IMR-90 (cell line): ENCODE data around the gene USP17L17.
"Not testable (repeated sequence)": the region's sequence is repeated elsewhere in the genome, so short reads cannot be mapped to it uniquely, and the experiment has no call there.

Source experiments
- CEBPB ChIP-seq: IDR thresholded peaks from 2 replicates; pipeline ENCODE4 v1.6.1; 2012; ENCODE audit warnings: low read depth, low read length, improper control_type of control experiment
- CTCF ChIP-seq: conservative IDR thresholded peaks from 2 replicates; pipeline ENCODE4 v1.5.1; 2012; ENCODE audit warnings: mild to moderate bottlenecking, low read depth, low read length, improper control_type of control experiment
- POLR2A ChIP-seq: IDR thresholded peaks from 2 replicates; pipeline ENCODE4 v1.6.1; 2012; ENCODE audit warnings: mild to moderate bottlenecking, low read depth, low read length
- USF2 ChIP-seq: fragments of 150-350 bp; IDR thresholded peaks from 2 replicates; pipeline ENCODE4 v1.6.1; 2017; ENCODE audit warnings: mild to moderate bottlenecking, antibody characterized with exemption, low read length, low read depth

- not testable (repeated sequence) for TF ChIP-seq CTCF, CEBPB, POLR2A, USF2
Measured at GRCh38 chr4:9214701-9215100, 29.0 kb upstream of the USP17L17 start.
